D721Med (cell line): ENCODE results near the gene MMP24.
"Not testable (repeated sequence)": the region's sequence is repeated elsewhere in the genome, so short reads cannot be mapped to it uniquely, and the experiment has no call there.

Source experiments
- DNase-seq: peaks from one replicate; pipeline ENCODE4 v3.0.0; 2011; ENCODE audit warnings: low spot score; ENCODE audit not compliant: insufficient read length
- FAIRE-seq: peaks from 2 replicates; lab custom pipeline; 2011; peaks lifted over from hg19 to GRCh38; lab: Jason Lieb, UNC
- CTCF ChIP-seq: IDR thresholded peaks from 2 replicates; pipeline ENCODE4 v1.5.1; 2012; ENCODE audit warnings: mild to moderate bottlenecking, control low read depth; ENCODE audit not compliant: insufficient read depth; ENCODE audit errors: missing control alignments

MMP24 gene

DNA sequence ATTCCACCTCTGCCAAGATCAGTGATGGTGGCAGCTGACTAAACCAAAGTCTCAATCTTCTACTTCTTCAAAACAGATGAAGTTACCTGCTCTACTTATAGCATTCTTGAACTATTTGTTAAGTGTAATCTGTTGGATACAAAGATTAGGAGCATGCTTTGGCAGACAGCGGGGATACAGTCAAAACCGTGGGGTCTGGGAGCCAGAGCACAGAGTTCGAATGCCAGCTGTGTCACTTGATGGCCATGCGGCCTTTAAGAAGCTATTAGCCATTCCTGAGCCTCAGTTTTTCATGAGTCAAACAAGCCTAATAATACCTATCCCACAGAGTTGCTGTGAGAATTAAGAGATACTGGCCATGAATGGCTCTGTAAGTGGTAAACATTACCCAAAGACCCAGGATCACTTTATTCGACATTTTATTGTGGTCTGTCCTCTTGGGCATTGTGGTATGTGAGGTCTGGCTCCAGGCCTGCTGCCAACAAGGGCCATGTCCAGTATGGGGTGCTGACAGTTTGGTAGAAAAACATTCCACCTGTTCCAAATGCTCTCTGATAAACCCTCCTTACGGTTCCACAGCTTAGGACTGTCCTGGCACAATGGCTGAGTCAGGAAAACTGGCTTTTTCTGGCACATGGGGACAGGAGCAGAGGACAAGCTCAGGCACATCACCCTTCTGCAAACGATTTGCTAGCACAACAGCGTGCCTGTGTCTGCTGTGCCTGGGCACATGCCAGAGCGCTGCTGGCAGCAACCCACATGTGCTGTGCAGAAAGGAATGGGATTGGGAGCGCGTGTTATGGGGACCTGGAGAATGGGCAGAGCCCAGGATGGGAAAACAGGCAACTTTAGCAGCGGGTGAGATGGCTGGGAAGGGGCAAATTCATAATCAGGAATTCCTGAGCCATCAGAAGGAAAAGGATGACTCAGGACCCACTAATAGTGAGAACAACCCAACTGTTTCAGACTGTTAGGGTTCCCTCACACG is 81.5 kb downstream of the MMP24 start:
- no peak for FAIRE-seq
- no peak for TF ChIP-seq CTCF
- no peak for DNase-seq

DNA sequence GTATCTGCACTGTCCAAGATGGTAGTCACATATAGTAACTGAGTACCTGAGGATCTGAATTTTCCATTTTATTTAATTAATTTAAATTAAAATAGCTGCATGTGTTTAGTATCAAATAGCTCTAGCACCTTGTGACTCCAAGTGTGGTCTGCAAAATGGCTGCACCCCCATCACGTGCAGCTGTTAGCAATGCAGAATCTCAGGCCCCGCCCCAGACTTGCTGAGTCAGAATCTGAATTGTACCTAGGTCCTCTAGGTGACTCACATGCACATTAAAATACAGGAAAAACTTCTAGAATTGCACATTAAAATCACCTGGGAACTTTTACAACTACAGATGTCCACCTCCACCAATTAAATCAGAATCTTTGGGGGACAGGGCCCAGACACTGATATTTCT is 84.9 kb downstream of the MMP24 start:
- DNase-seq: no peak
- TF ChIP-seq CTCF: no peak
- FAIRE-seq: no peak

GRCh38 chr20:35311822-35312221 is 85.3 kb downstream of the MMP24 start:
- DNase-seq (no peak), FAIRE-seq (no peak)

GRCh38 chr20:35312318-35312717 is 85.8 kb downstream of the MMP24 start:
- no peak for DNase-seq
- FAIRE-seq: no peak

More at GRCh38 chr20:35311822-35312221, 85.3 kb downstream of the MMP24 start:
- TF ChIP-seq CTCF: no peak

DNA sequence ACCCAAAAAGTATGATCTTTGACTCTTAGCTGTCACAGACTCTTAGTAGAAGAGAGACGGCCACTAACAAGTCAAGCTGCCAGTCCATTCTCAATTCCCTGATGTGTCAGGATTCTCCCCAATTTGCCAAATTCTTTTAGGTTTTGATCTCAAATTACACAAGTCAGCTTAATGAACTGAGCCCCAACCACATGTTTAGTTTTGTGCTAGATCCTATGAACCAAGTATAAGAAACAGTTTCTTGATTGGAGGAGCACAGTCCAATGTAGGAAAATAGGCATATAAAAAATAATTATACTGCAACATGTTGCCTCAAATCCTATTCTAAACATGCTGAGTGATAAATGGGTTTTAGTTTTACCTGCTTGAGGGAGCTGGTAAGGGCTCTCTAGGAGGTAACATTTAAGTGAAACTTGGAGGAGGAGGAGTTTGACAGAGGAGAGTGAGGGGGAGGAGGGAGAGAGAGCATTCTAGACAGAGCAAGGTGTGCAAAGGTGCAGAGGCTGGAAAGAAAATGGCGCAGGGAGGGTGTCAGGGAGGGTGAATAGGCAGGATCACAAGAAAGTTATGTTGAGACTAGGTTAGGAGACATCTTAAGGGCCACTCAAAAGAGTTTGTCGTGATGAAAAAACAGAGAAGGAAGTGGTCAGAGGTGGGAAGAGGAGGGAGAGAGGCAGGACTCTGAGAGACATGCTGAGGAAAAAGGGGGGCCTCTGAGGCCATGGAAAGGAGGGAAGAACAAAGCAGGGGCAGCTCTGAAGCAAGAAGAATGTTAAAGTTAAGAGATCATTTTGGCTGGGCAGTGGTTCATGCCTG is 88.5 kb downstream of the MMP24 start:
- DNase-seq (no peak), FAIRE-seq (no peak)
- TF ChIP-seq CTCF: no peak

More at GRCh38 chr20:35312318-35312717, 85.8 kb downstream of the MMP24 start:
- TF ChIP-seq CTCF: no peak

GRCh38 chr20:35315632-35316020 is 89.1 kb downstream of the MMP24 start:
- not testable (repeated sequence) for FAIRE-seq, DNase-seq

DNA sequence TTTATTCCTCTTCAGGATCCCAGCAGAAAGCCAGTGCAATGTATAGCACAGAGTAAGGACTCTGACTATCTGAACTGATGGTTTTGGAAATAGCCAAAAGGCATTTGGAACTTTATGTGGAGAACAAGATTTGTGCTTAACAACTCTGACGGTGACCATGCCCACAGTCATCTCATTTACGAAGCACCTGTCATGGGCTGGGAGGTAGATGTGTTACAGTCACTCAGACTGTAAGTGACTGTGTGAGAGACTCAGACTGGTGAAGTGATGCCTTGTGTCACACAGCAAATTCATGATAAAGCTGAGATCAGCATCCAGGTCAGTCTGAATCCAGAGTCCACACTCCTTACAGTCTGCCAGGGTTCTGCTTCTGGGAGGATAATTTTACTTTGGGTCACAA is 89.6 kb downstream of the MMP24 start:
- FAIRE-seq (no peak), DNase-seq (no peak)
- TF ChIP-seq CTCF: no peak
